Measurements from ENCODE around the gene ZCCHC4.

The ZCCHC4 gene

GRCh38 chr4:25350561-25350960, 38.0 kb downstream of the ZCCHC4 start:
- no peak for TF ChIP-seq EZH2phosphoT487 (IDR thresholded peaks at IDR 0.05; ENCODE audit: low read length)
- TF ChIP-seq CTCF (IDR thresholded peaks at IDR 0.05; ENCODE audit: low read length), result no peak
- no peak for TF ChIP-seq EZH2 (optimal IDR thresholded peaks at IDR 0.05; ENCODE audit: low read depth, low read length)

GRCh38 chr4:25351777-25352416, 39.3 kb downstream of the ZCCHC4 start:
- no peak overlapping the region for H2AFZ ChIP-seq (ENCODE audit: low read length)
- H3K79me2 ChIP-seq (ENCODE audit: low read length), result no peaks in the 10 kb centered on the region
- no peaks in the 10 kb centered on the region for H3K36me3 ChIP-seq (replicated peaks; ENCODE audit: insufficient read depth, low read length)
- no peaks in the 10 kb centered on the region for H3K9me3 ChIP-seq (replicated peaks; ENCODE audit: insufficient read depth, low read length)
- DNase-seq, result no peak
- H3K9me2 ChIP-seq (replicated peaks; ENCODE audit: insufficient read depth, low read length), result no peaks in the 10 kb centered on the region
- H3K9ac ChIP-seq (ENCODE audit: low read length), result no peak overlapping the region
- H3K27ac ChIP-seq (ENCODE audit: low read length), result no peak overlapping the region
- H3F3A ChIP-seq (ENCODE audit: insufficient read depth, low read length), result no peaks in the 10 kb centered on the region
- H3K4me3 ChIP-seq (ENCODE audit: low read length), result no peak overlapping the region
- no peaks in the 10 kb centered on the region for H3K4me1 ChIP-seq (ENCODE audit: low read length)
- no peak overlapping the region for H3K4me2 ChIP-seq (ENCODE audit: low read depth, low read length)
- TF ChIP-seq CTCF (IDR thresholded peaks at IDR 0.05; ENCODE audit: low read length) (no peak), EZH2phosphoT487 (IDR thresholded peaks at IDR 0.05; ENCODE audit: low read length) (no peak), EZH2 (optimal IDR thresholded peaks at IDR 0.05; ENCODE audit: low read depth, low read length) (no peak)
- no peaks in the 10 kb centered on the region for H4K20me1 ChIP-seq (ENCODE audit: insufficient read depth, low read length)
- H3K27me3 ChIP-seq (replicated peaks; ENCODE audit: insufficient read depth, low read length), result no peaks in the 10 kb centered on the region

More at GRCh38 chr4:25350561-25350960, 38.0 kb downstream of the ZCCHC4 start:
- DNase-seq, result no peak
- Histone ChIP-seq H3F3A (ENCODE audit: insufficient read depth, low read length) (no peaks in the 10 kb centered on the region), H3K4me3 (ENCODE audit: low read length) (no peak overlapping the region), H3K4me2 (ENCODE audit: low read depth, low read length) (no peak overlapping the region), H3K9ac (ENCODE audit: low read length) (no peak overlapping the region), H4K20me1 (ENCODE audit: insufficient read depth, low read length) (no peaks in the 10 kb centered on the region), H3K36me3 (replicated peaks; ENCODE audit: insufficient read depth, low read length) (no peaks in the 10 kb centered on the region; the same call in 1 of the 2 replicates), H3K4me1 (ENCODE audit: low read length) (no peaks in the 10 kb centered on the region), H3K27me3 (replicated peaks; ENCODE audit: insufficient read depth, low read length) (no peaks in the 10 kb centered on the region), H3K27ac (ENCODE audit: low read length) (no peak overlapping the region), H2AFZ (ENCODE audit: low read length) (no peak overlapping the region), H3K79me2 (ENCODE audit: low read length) (no peaks in the 10 kb centered on the region), H3K9me2 (replicated peaks; ENCODE audit: insufficient read depth, low read length) (no peaks in the 10 kb centered on the region), H3K9me3 (replicated peaks; ENCODE audit: insufficient read depth, low read length) (no peaks in the 10 kb centered on the region)

GRCh38 chr4:25356068-25356467, 43.5 kb downstream of the ZCCHC4 start:
- Histone ChIP-seq H3K4me1 (ENCODE audit: low read length) (no peaks in the 10 kb centered on the region), H3K27me3 (replicated peaks; ENCODE audit: insufficient read depth, low read length) (no peaks in the 10 kb centered on the region), H3K27ac (ENCODE audit: low read length) (no peak overlapping the region), H3K9me3 (replicated peaks; ENCODE audit: insufficient read depth, low read length) (no peaks in the 10 kb centered on the region), H3K79me2 (ENCODE audit: low read length) (no peaks in the 10 kb centered on the region), H3K4me3 (ENCODE audit: low read length) (no peak overlapping the region), H4K20me1 (ENCODE audit: insufficient read depth, low read length) (no peaks in the 10 kb centered on the region), H3K36me3 (replicated peaks; ENCODE audit: insufficient read depth, low read length) (no peaks in the 10 kb centered on the region), H2AFZ (ENCODE audit: low read length) (no peak overlapping the region), H3K4me2 (ENCODE audit: low read depth, low read length) (no peak overlapping the region), H3F3A (ENCODE audit: insufficient read depth, low read length) (no peaks in the 10 kb centered on the region), H3K9ac (ENCODE audit: low read length) (no peak overlapping the region), H3K9me2 (replicated peaks; ENCODE audit: insufficient read depth, low read length) (no peaks in the 10 kb centered on the region)
- DNase-seq, result no peak
- TF ChIP-seq CTCF (IDR thresholded peaks at IDR 0.05; ENCODE audit: low read length), result no peak
- no peak for TF ChIP-seq EZH2 (optimal IDR thresholded peaks at IDR 0.05; ENCODE audit: low read depth, low read length)
- TF ChIP-seq EZH2phosphoT487 (IDR thresholded peaks at IDR 0.05; ENCODE audit: low read length), result no peak

All from MM.1S (cell line).